ENCODE measurements around the gene SLC12A9. TPM values are rescaled to one million over a fixed set of nuclear protein-coding genes. Genes with fewer than 3 reads are reported as not detected.

The SLC12A9 gene
- total RNA-seq, 2 donors from 2014 or later = 5.0 to 9.0 TPM

- no peak for TF ChIP-seq CTCF (IDR thresholded peaks at IDR 0.05)
- H3K27me3 ChIP-seq = peaks cover 0 to 24% of the 10 kb centered on the region in 2 donors
- H3K4me3 ChIP-seq = no peak overlapping the region
- H3K36me3 ChIP-seq = peaks cover 13% of the 10 kb centered on the region
- H3K4me1 ChIP-seq = peaks cover 0 to 55% of the 10 kb centered on the region in 2 donors
- DNase-seq (ENCODE audit: low spot score) = no peak
- H3K9me3 ChIP-seq = no peaks in the 10 kb centered on the region
- H3K27ac ChIP-seq = no peak overlapping the region
Measured at GRCh38 chr7:100892364-100893317, 40.1 kb downstream of the SLC12A9 start.

GRCh38 chr7:100893318-100893895 lies 40.9 kb downstream of the SLC12A9 start:
- H3K4me3 ChIP-seq = no peak overlapping the region

GRCh38 chr7:100893910-100894721 lies 41.6 kb downstream of the SLC12A9 start:
- Histone ChIP-seq H3K9me3 (no peaks in the 10 kb centered on the region), H3K36me3 (no peaks in the 10 kb centered on the region), H3K4me3 (peak overlapping the region; percentile 27 to 56), H3K4me1 (peaks cover 0 to 41% of the 10 kb centered on the region in 2 donors), H3K27me3 (peaks cover 0 to 29% of the 10 kb centered on the region in 2 donors), H3K27ac (peak overlapping the region; percentile 64 to 73)
- TF ChIP-seq CTCF (IDR thresholded peaks at IDR 0.05) = no peak
- no peak for DNase-seq (ENCODE audit: low spot score)

More at GRCh38 chr7:100893318-100893895, 40.9 kb downstream of the SLC12A9 start:
- Histone ChIP-seq H3K27ac (no peak overlapping the region), H3K9me3 (no peaks in the 10 kb centered on the region), H3K27me3 (peaks cover 0 to 29% of the 10 kb centered on the region in 2 donors), H3K4me1 (peaks cover 0 to 48% of the 10 kb centered on the region in 2 donors), H3K36me3 (peaks cover 5% of the 10 kb centered on the region)
- no peak for DNase-seq (ENCODE audit: low spot score)
- no peak for TF ChIP-seq CTCF (IDR thresholded peaks at IDR 0.05)

- Histone ChIP-seq H3K4me3 (peak overlapping the region; percentile 27 to 56), H3K4me1 (peaks cover 0 to 37% of the 10 kb centered on the region in 2 donors), H3K36me3 (no peaks in the 10 kb centered on the region), H3K27me3 (peaks cover 0 to 29% of the 10 kb centered on the region in 2 donors), H3K9me3 (no peaks in the 10 kb centered on the region), H3K27ac (peak overlapping the region; percentile 64 to 73)
- TF ChIP-seq CTCF (IDR thresholded peaks at IDR 0.05) = peak; percentile 76 to 91
- no peak for DNase-seq (ENCODE audit: low spot score)
Measured at GRCh38 chr7:100894860-100895700, 42.6 kb downstream of the SLC12A9 start.

GRCh38 chr7:100895701-100895955 lies 43.1 kb downstream of the SLC12A9 start, which contains the start of gene ACHE:
Gene ACHE, minus strand, starts transcription at chr7:100895888. Its CDS starts 1,656 bp downstream, at chr7:100894232.
- H3K36me3 ChIP-seq = no peaks in the 10 kb centered on the region
- DNase-seq (ENCODE audit: low spot score) = no peak
- H3K27ac ChIP-seq = peak within 1 kb of the TSS; percentile 64 to 73
- peaks cover 0 to 29% of the 10 kb centered on the region in 2 donors for H3K27me3 ChIP-seq
- no peak for TF ChIP-seq CTCF (IDR thresholded peaks at IDR 0.05)
- peak within 1 kb of the TSS; percentile 27 to 56 for H3K4me3 ChIP-seq
- peaks cover 0 to 31% of the 10 kb centered on the region in 2 donors for H3K4me1 ChIP-seq
- no peaks in the 10 kb centered on the region for H3K9me3 ChIP-seq

All from right atrium auricular region (tissue), 2 donors.